Endodermal cell (in vitro differentiated cells): ENCODE measurements around the gene TMPRSS12. TPM values are rescaled to one million over a fixed set of nuclear protein-coding genes. Genes with fewer than 3 reads are reported as not detected.
"Not testable (repeated sequence)": the region's sequence is repeated elsewhere in the genome, so short reads cannot be mapped to it uniquely, and the experiment has no call there.

ENCODE experiments used
- DNase-seq: peaks from one replicate; pipeline ENCODE4 v3.0.0-alpha.2; 2017
- H3K27ac ChIP-seq: 2 replicates; pipeline ENCODE4 v1.5.1; 2013; ENCODE audit warnings: mild to moderate bottlenecking, low read depth, low read length, moderate library complexity
- H3K27me3 ChIP-seq: 2 replicates; pipeline ENCODE4 v1.6.1; 2013; ENCODE audit warnings: mild to moderate bottlenecking, low read length, moderate library complexity; ENCODE audit not compliant: insufficient read depth, control insufficient read depth, poor library complexity, severe bottlenecking
- H3K36me3 ChIP-seq: 2 replicates; pipeline ENCODE4 v1.7.0; 2013; ENCODE audit warnings: mild to moderate bottlenecking, low read length, moderate library complexity; ENCODE audit not compliant: control insufficient read depth, insufficient read depth
- H3K4me1 ChIP-seq: one replicate; pipeline ENCODE4 v1.7.0; 2013; ENCODE audit warnings: low read length; ENCODE audit not compliant: control insufficient read depth, insufficient read depth
- H3K4me3 ChIP-seq: 2 replicates; pipeline ENCODE4 v1.5.1; 2013; ENCODE audit warnings: mild to moderate bottlenecking, low read length, moderate library complexity
- H3K9ac ChIP-seq: 2 replicates; pipeline ENCODE4 v1.6.1; 2013; ENCODE audit warnings: mild to moderate bottlenecking, low read length, moderate library complexity; ENCODE audit not compliant: poor library complexity, severe bottlenecking; ENCODE audit errors: extremely low read depth
- H3K9me3 ChIP-seq: 2 replicates; pipeline ENCODE4 v1.6.1; 2013; ENCODE audit warnings: mild to moderate bottlenecking, low read length, moderate library complexity; ENCODE audit not compliant: control insufficient read depth
- H3K27ac Mint-ChIP-seq: 2 replicates; pipeline ENCODE4 v1.8.0; 2020; ENCODE audit warnings: mixed read lengths
- H3K27me3 Mint-ChIP-seq: 2 replicates; pipeline ENCODE4 v1.8.0; 2021; ENCODE audit warnings: mild to moderate bottlenecking, mixed read lengths; ENCODE audit not compliant: insufficient read depth
- H3K36me3 Mint-ChIP-seq: 2 replicates; pipeline ENCODE4 v1.8.0; 2020; ENCODE audit warnings: low read depth, mixed read lengths
- H3K4me1 Mint-ChIP-seq: 2 replicates; pipeline ENCODE4 v1.8.0; 2020; ENCODE audit warnings: mixed read lengths
- H3K4me3 Mint-ChIP-seq: 2 replicates; pipeline ENCODE4 v1.8.0; 2020; ENCODE audit warnings: mild to moderate bottlenecking, moderate library complexity, mixed read lengths
- H3K9me3 Mint-ChIP-seq: 2 replicates; pipeline ENCODE4 v1.8.0; 2020; ENCODE audit warnings: mild to moderate bottlenecking, mixed read lengths
- CTCF ChIP-seq: fragments of 200-600 bp; sonication (generic); conservative IDR thresholded peaks from 2 replicates; pipeline ENCODE4 v1.5.0; 2021; ENCODE audit warnings: antibody characterized with exemption, mild to moderate bottlenecking
- WGBS, 2 experiments: methylation state at CpG; one replicate each; pipeline versions ENCODE4 v1.1.5 to v1.1.7; 2013; ENCODE audit warnings: missing lambda C conversion rate in 2 of 2, mixed read lengths in 1 of 2; ENCODE audit not compliant: insufficient coverage in 1 of 2, insufficient read length in 1 of 2; 5-methylcytosine and 5-hydroxymethylcytosine counted together
- total RNA-seq, 2 donors: library from RNA; stranded (reverse); fragmentation: NEBNext Ultra II Directional in 1 of 2; extraction: Animal tissue kit (Norgen Biotek cat#: 25700) in 1 of 2; gene quantifications; 2 replicates in 1 of 2; 3 replicates in 1 of 2; pipeline ENCODE4 v1.2.1, GENCODE V29; 2021

TMPRSS12 gene
- total RNA-seq, 2 donors from 2014 or later: not detected

GRCh38 chr12:50822082-50822481, 20.6 kb upstream of the TMPRSS12 start:
- no peaks in the 10 kb centered on the region for H3K9me3 ChIP-seq
- Mint-ChIP-seq H3K9me3 (no peaks in the 10 kb centered on the region), H3K27me3 (no peaks in the 10 kb centered on the region), H3K27ac (no peak overlapping the region), H3K4me1 (no peaks in the 10 kb centered on the region), H3K4me3 (no peak overlapping the region), H3K36me3 (peaks cover 13% of the 10 kb centered on the region)
- no peak for TF ChIP-seq CTCF
- peaks cover 23% of the 10 kb centered on the region for H3K36me3 ChIP-seq
- DNase-seq: no peak
- no peaks in the 10 kb centered on the region for H3K4me1 ChIP-seq
- no peaks in the 10 kb centered on the region for H3K27me3 ChIP-seq
- H3K27ac ChIP-seq: no peak overlapping the region
- H3K9ac ChIP-seq: no peak overlapping the region
- no peak overlapping the region for H3K4me3 ChIP-seq
- 96% methylated on average over 1 of the region's 1 CpG; no CpG with 5 or more reads in 1 of the 2 experiments for WGBS, 2 experiments

DNA sequence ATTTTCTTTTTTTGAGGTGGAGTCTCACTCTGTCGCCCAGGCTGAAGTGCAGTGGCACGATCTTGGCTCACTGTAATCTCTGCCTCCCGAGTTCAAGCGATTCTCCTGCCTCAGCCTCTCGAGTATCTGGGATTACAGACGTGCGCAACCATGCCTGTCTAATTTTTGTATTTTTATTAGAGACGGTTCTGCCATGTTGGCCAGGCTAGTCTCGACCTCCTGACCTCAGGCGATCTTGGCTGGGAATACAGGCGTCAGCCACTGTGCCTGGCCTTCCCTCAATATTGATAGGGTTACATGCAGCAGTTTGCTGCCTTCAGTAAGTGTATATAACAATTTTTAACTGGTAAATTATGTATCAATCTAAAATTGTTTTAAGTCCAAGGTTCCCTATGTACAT, 19.0 kb upstream of the TMPRSS12 start:
- H3K27me3 Mint-ChIP-seq, H3K4me1 ChIP-seq, H3K27ac Mint-ChIP-seq, H3K36me3 Mint-ChIP-seq, H3K27me3 ChIP-seq, H3K4me1 Mint-ChIP-seq, DNase-seq, H3K36me3 ChIP-seq, H3K4me3 ChIP-seq, H3K9me3 ChIP-seq, H3K27ac ChIP-seq, H3K9ac ChIP-seq, H3K9me3 Mint-ChIP-seq, H3K4me3 Mint-ChIP-seq: not testable (repeated sequence)
- 94 to 95% methylated on average over 9 to 11 of the region's 11 CpGs for WGBS, 2 experiments

DNA sequence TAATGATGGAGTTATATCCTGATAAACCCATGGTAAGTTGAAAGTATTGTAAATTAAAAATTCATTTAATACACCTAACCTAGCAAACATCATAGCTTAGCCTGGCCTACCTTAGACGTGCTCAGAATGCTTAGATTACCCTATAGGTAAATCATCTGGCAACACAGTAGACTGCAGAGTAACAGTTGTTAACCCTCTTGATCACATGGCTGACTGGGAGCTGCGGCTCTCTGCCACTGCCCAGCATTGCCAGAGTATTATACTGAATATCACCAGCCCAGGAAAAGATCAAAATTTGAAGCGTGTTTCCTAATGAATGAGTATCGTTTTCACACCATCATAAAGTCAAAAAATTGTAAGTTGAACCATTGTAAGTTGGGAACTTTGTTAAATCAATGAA, 17.8 kb upstream of the TMPRSS12 start:
- H3K27me3 ChIP-seq: no peaks in the 10 kb centered on the region
- no peak overlapping the region for H3K27ac ChIP-seq
- no peak overlapping the region for H3K4me3 Mint-ChIP-seq
- 67 to 96% methylated on average over 2 to 4 of the region's 4 CpGs for WGBS, 2 experiments
- no peaks in the 10 kb centered on the region for H3K4me1 ChIP-seq
- no peaks in the 10 kb centered on the region for H3K27me3 Mint-ChIP-seq
- H3K36me3 Mint-ChIP-seq: no peaks in the 10 kb centered on the region
- no peaks in the 10 kb centered on the region for H3K4me1 Mint-ChIP-seq
- H3K4me3 ChIP-seq: no peak overlapping the region
- no peaks in the 10 kb centered on the region for H3K9me3 ChIP-seq
- H3K27ac Mint-ChIP-seq: no peak overlapping the region
- H3K9me3 Mint-ChIP-seq: no peaks in the 10 kb centered on the region
- DNase-seq: no peak
- H3K36me3 ChIP-seq: peaks cover 5% of the 10 kb centered on the region
- no peak for TF ChIP-seq CTCF
- no peak overlapping the region for H3K9ac ChIP-seq

- Histone ChIP-seq H3K9me3 (no peaks in the 10 kb centered on the region), H3K27me3 (no peaks in the 10 kb centered on the region), H3K4me3 (no peak overlapping the region), H3K27ac (no peak overlapping the region), H3K4me1 (no peaks in the 10 kb centered on the region), H3K36me3 (no peaks in the 10 kb centered on the region), H3K9ac (no peak overlapping the region)
- Mint-ChIP-seq H3K27me3 (no peaks in the 10 kb centered on the region), H3K4me1 (no peaks in the 10 kb centered on the region), H3K36me3 (no peaks in the 10 kb centered on the region), H3K4me3 (no peak overlapping the region), H3K27ac (no peak overlapping the region), H3K9me3 (no peaks in the 10 kb centered on the region)
- TF ChIP-seq CTCF: peak; percentile 74
- no peak for DNase-seq
- 71% methylated on average over 2 of the region's 2 CpGs; no CpG with 5 or more reads in 1 of the 2 experiments for WGBS, 2 experiments
Measured at GRCh38 chr12:50825372-50825838, 17.3 kb upstream of the TMPRSS12 start.
